DOHH2 (cell line): ENCODE results near the gene BTBD16.

Experiments
- H3F3A ChIP-seq: fragments of 200-600 bp; sonication (generic), shearing (Covaris generic); 2 replicates; pipeline ENCODE4 v1.6.0; 2016; ENCODE audit warnings: antibody characterized with exemption, mild to moderate bottlenecking; ENCODE audit not compliant: control insufficient read depth, insufficient read depth
- H3K27ac ChIP-seq: fragments of 200-600 bp; sonication (generic); 2 replicates; pipeline ENCODE4 v1.5.1; 2014; ENCODE audit warnings: low read depth, mild to moderate bottlenecking, low read length, moderate library complexity
- H3K27me3 ChIP-seq: fragments of 200-600 bp; sonication (generic); 2 replicates; pipeline ENCODE4 v1.6.1; 2014; ENCODE audit warnings: mild to moderate bottlenecking, low read length, mixed read lengths; ENCODE audit not compliant: control insufficient read depth
- H3K36me3 ChIP-seq: fragments of 200-600 bp; sonication (generic); 2 replicates; pipeline ENCODE4 v1.6.1; 2014; ENCODE audit warnings: mild to moderate bottlenecking, low read length, moderate library complexity, mixed read lengths; ENCODE audit not compliant: control insufficient read depth
- H3K4me1 ChIP-seq: fragments of 200-600 bp; sonication (generic); 2 replicates; pipeline ENCODE4 v1.6.1; 2014; ENCODE audit warnings: mild to moderate bottlenecking, low read length, mixed read lengths; ENCODE audit not compliant: control insufficient read depth
- H3K4me2 ChIP-seq: fragments of 200-600 bp; sonication (generic); 2 replicates; pipeline ENCODE4 v1.6.0; 2014; ENCODE audit warnings: mild to moderate bottlenecking, low read length, moderate library complexity
- H3K4me3 ChIP-seq: fragments of 200-600 bp; sonication (generic); 2 replicates; pipeline ENCODE4 v1.5.1; 2014; ENCODE audit warnings: mild to moderate bottlenecking, low read length, mixed read lengths
- H3K79me2 ChIP-seq: fragments of 200-600 bp; sonication (generic); 2 replicates; pipeline ENCODE4 v1.6.1; 2014; ENCODE audit warnings: mild to moderate bottlenecking, low read length, mixed read lengths; ENCODE audit not compliant: control insufficient read depth
- H3K9me2 ChIP-seq: fragments of 200-600 bp; sonication (generic); replicated peaks from 2 replicates; pipeline ENCODE4 v1.6.1; 2014; ENCODE audit warnings: mild to moderate bottlenecking, low read length, mixed read lengths; ENCODE audit not compliant: control insufficient read depth
- H3K9me3 ChIP-seq: fragments of 200-600 bp; sonication (generic); 2 replicates; pipeline ENCODE4 v1.6.1; 2014; ENCODE audit warnings: antibody characterized with exemption, low read length, mixed read lengths; ENCODE audit not compliant: control insufficient read depth, insufficient read depth
- H4K20me1 ChIP-seq: fragments of 200-600 bp; sonication (generic); 2 replicates; pipeline ENCODE4 v1.6.0; 2014; ENCODE audit warnings: low read depth, mild to moderate bottlenecking, antibody characterized with exemption, low read length, moderate library complexity; ENCODE audit not compliant: control insufficient read depth, insufficient read depth
- CTCF ChIP-seq: fragments of 200-600 bp; sonication (generic); IDR thresholded peaks from one replicate; pipeline ENCODE4 v1.5.1; 2014; ENCODE audit warnings: antibody characterized with exemption, mild to moderate bottlenecking, low read depth, low read length; ENCODE audit not compliant: poor library complexity, severe bottlenecking
- EZH2phosphoT487 ChIP-seq: fragments of 200-600 bp; sonication (generic); IDR thresholded peaks from 2 replicates; pipeline ENCODE4 v1.6.1; 2017; ENCODE audit warnings: borderline replicate concordance, mild to moderate bottlenecking, antibody characterized with exemption, low read length, moderate library complexity, mixed read lengths

BTBD16 gene

GRCh38 chr10:122286867-122287266 is 15.8 kb downstream of the BTBD16 start:
- no peaks in the 10 kb centered on the region for H3F3A ChIP-seq
- TF ChIP-seq EZH2phosphoT487, result no peak
- TF ChIP-seq CTCF, result no peak
- H3K4me1 ChIP-seq, result no peaks in the 10 kb centered on the region
- H3K79me2 ChIP-seq, result no peaks in the 10 kb centered on the region
- H3K4me2 ChIP-seq, result no peak overlapping the region
- no peak overlapping the region for H3K27ac ChIP-seq
- H3K4me3 ChIP-seq, result no peak overlapping the region
- H3K9me2 ChIP-seq, result no peaks in the 10 kb centered on the region
- H3K27me3 ChIP-seq, result no peaks in the 10 kb centered on the region; the same call in 1 of the 2 replicates
- H3K36me3 ChIP-seq, result no peaks in the 10 kb centered on the region
- H3K9me3 ChIP-seq, result no peaks in the 10 kb centered on the region
- H4K20me1 ChIP-seq, result no peaks in the 10 kb centered on the region

- Histone ChIP-seq H3K27ac (no peak overlapping the region), H3K4me1 (no peaks in the 10 kb centered on the region), H3K4me2 (no peak overlapping the region)
Measured at GRCh38 chr10:122287570-122287969, 16.5 kb downstream of the BTBD16 start.

GRCh38 chr10:122288262-122288661 is 17.2 kb downstream of the BTBD16 start:
- peaks cover 4% of the 10 kb centered on the region for H3K27me3 ChIP-seq
- H3K36me3 ChIP-seq, result no peaks in the 10 kb centered on the region
- no peaks in the 10 kb centered on the region for H3K9me2 ChIP-seq
- H3K4me1 ChIP-seq, result no peaks in the 10 kb centered on the region
- no peaks in the 10 kb centered on the region for H3F3A ChIP-seq
- no peak overlapping the region for H3K27ac ChIP-seq
- no peak overlapping the region for H3K4me2 ChIP-seq
- H3K4me3 ChIP-seq, result no peak overlapping the region
- TF ChIP-seq CTCF (no peak), EZH2phosphoT487 (no peak)
- H3K9me3 ChIP-seq, result no peaks in the 10 kb centered on the region
- H4K20me1 ChIP-seq, result no peaks in the 10 kb centered on the region
- no peaks in the 10 kb centered on the region for H3K79me2 ChIP-seq

More at GRCh38 chr10:122287570-122287969, 16.5 kb downstream of the BTBD16 start:
- Histone ChIP-seq H3K27me3 (peaks cover 2% of the 10 kb centered on the region), H3F3A (no peaks in the 10 kb centered on the region), H3K4me3 (no peak overlapping the region), H4K20me1 (no peaks in the 10 kb centered on the region), H3K9me3 (no peaks in the 10 kb centered on the region), H3K79me2 (no peaks in the 10 kb centered on the region), H3K9me2 (no peaks in the 10 kb centered on the region), H3K36me3 (no peaks in the 10 kb centered on the region)
- TF ChIP-seq EZH2phosphoT487 (no peak), CTCF (no peak)

GRCh38 chr10:122288917-122289316 is 17.8 kb downstream of the BTBD16 start:
- no peaks in the 10 kb centered on the region for H4K20me1 ChIP-seq
- H3K79me2 ChIP-seq, result no peaks in the 10 kb centered on the region
- no peaks in the 10 kb centered on the region for H3K9me3 ChIP-seq
- no peaks in the 10 kb centered on the region for H3K9me2 ChIP-seq
- TF ChIP-seq EZH2phosphoT487 (no peak), CTCF (no peak)
- peaks cover 4% of the 10 kb centered on the region for H3K27me3 ChIP-seq
- H3K36me3 ChIP-seq, result no peaks in the 10 kb centered on the region
- H3K4me1 ChIP-seq, result no peaks in the 10 kb centered on the region
- no peak overlapping the region for H3K27ac ChIP-seq
- no peak overlapping the region for H3K4me3 ChIP-seq
- H3K4me2 ChIP-seq, result no peak overlapping the region
- H3F3A ChIP-seq, result no peaks in the 10 kb centered on the region
